ENCODE measurements around the gene GALK1. TPM values are rescaled to one million over a fixed set of nuclear protein-coding genes. Genes with fewer than 3 reads are reported as not detected.
"Not testable (repeated sequence)": the region's sequence is repeated elsewhere in the genome, so short reads cannot be mapped to it uniquely, and the experiment has no call there.

GALK1 gene
- total RNA-seq, 1 donor from 2014 or later = 18.4 TPM

DNA sequence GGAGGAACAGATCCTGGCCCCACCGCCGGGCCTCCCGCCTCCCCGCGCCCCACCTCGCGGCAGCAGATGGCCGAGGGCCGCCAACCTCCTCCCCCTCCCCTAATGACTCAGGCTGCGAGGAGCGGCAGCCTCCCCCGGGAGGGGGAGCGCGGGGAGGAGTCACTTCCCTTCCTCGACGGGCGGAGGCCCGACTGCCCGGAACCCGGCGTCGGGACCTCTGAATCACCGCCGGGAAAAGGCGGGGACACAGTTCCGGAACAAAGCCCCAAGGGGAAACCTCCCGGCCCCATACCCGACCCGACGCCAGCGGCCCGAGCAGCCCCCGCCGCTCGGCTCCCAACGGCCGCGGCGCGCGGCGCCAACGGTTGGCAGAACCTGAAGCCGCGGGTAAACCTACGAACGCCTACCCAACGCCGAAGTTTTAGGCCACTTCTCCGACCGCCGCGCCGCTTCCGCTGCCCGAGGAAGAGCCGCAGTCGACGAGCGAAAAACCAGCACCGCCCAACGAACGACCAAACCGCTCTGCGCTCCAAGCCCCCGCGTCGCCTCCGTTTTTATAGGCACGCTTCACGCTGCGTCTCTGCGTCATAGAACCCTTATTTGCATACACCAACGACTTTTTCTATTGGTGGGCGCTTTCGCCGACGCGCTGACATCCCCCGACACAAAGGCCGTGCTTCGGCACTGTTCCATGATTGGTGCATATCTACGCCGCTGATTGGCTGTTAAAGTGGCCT is 14.4 kb upstream of the GALK1 start:
- H3K27me3 ChIP-seq = no peaks in the 10 kb centered on the region
- H3K27ac ChIP-seq = peak overlapping the region; percentile 99
- intact Hi-C loops (cut with DNase I) = loop anchor here (5.0 kb wide), 1 partner anchor 68 kb away; no protein-coding TSS in a partner anchor
- peak in 1 of 2 donors; percentile 100 for DNase-seq (ENCODE audit: extremely low spot score in 2 of 2)
- peaks cover 71% of the 10 kb centered on the region for H3K4me1 ChIP-seq
- peak overlapping the region; percentile 77 to 93 for H3K4me3 ChIP-seq
- peaks cover 0 to 30% of the 10 kb centered on the region in 2 donors for H3K36me3 ChIP-seq
- TF ChIP-seq, protein P1, sequence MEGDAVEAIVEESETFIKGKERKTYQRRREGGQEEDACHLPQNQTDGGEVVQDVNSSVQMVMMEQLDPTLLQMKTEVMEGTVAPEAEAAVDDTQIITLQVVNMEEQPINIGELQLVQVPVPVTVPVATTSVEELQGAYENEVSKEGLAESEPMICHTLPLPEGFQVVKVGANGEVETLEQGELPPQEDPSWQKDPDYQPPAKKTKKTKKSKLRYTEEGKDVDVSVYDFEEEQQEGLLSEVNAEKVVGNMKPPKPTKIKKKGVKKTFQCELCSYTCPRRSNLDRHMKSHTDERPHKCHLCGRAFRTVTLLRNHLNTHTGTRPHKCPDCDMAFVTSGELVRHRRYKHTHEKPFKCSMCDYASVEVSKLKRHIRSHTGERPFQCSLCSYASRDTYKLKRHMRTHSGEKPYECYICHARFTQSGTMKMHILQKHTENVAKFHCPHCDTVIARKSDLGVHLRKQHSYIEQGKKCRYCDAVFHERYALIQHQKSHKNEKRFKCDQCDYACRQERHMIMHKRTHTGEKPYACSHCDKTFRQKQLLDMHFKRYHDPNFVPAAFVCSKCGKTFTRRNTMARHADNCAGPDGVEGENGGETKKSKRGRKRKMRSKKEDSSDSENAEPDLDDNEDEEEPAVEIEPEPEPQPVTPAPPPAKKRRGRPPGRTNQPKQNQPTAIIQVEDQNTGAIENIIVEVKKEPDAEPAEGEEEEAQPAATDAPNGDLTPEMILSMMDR (IDR thresholded peaks at IDR 0.05) = peak in 2 of 3 experiments; percentile 9 to 21
- TF ChIP-seq POLR2A (IDR thresholded peaks at IDR 0.05) = peak; percentile 99 to 100
- peak; percentile 98 to 100 for TF ChIP-seq POLR2AphosphoS5 (IDR thresholded peaks at IDR 0.05; ENCODE audit: insufficient read depth in 1 of 2, low read depth in 1 of 2)
- no peaks in the 10 kb centered on the region for H3K9me3 ChIP-seq

DNA sequence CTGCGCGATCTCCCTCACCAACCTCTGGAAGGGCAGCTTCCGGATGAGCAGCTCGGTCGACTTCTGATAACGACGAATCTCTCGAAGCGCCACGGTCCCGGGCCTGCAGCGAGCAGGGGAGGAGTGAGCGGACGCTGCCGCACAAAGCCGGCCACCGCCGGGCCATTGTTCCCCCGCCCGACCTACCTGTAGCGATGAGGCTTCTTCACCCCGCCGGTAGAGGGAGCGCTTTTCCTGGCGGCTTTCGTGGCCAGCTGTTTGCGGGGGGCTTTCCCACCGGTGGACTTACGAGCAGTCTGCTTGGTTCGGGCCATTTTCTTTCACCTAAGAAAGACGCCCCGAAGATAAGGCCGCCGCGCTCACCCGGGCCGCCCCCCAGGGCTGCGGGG is 13.9 kb upstream of the GALK1 start:
- peaks cover 69% of the 10 kb centered on the region for H3K4me1 ChIP-seq
- H3K27ac ChIP-seq = peak overlapping the region; percentile 99
- H3K9me3 ChIP-seq = no peaks in the 10 kb centered on the region
- intact Hi-C loops (cut with DNase I) = loop anchor here (5.0 kb wide), 1 partner anchor 68 kb away; no protein-coding TSS in a partner anchor
- no peak for TF ChIP-seq POLR2A (IDR thresholded peaks at IDR 0.05)
- TF ChIP-seq, protein P1 (IDR thresholded peaks at IDR 0.05) = peak in 2 of 3 experiments; percentile 26 to 35
- no peak for DNase-seq (ENCODE audit: extremely low spot score in 2 of 2)
- H3K4me3 ChIP-seq = peak overlapping the region; percentile 77 to 93
- no peaks in the 10 kb centered on the region for H3K27me3 ChIP-seq
- H3K36me3 ChIP-seq = peaks cover 0 to 34% of the 10 kb centered on the region in 2 donors

DNA sequence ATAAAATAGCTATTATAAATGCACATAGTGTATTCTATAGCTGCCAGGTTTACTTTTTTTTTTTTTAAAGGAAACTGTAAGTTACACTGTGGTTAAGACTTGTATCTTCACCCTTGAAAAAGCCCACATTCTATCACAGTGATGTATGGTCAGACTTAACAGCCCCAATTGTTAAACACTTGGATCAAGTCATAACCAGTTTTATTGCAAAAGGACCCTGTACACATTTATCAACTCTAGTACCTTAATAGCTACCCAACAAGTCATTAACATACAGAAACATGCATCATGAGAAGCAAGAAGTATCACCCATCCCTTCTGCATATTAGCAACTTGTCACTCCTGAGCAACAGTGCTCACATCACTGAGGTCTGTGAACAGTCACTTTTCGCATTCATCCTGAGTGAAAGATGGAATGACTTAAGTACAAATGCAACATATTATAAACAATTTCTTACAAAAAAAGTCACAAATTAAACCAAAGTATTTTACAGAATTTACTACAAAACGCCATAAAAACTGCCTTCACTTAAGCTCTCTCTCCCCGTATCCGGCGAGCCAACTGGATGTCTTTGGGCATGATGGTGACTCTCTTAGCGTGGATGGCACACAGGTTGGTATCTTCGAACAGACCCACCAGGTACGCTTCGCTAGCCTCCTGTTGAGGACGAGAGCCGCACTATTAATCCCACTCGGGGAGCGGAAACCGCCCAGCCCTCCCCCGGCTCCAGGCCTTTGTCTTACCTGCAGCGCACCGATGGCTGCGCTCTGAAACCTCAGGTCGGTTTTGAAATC is 13.3 kb upstream of the GALK1 start:
- not testable (repeated sequence) for DNase-seq (ENCODE audit: extremely low spot score in 2 of 2); H3K27me3 ChIP-seq; H3K9me3 ChIP-seq
- Histone ChIP-seq H3K27ac (peak overlapping the region; percentile 99), H3K4me3 (peak overlapping the region; percentile 77 to 93), H3K36me3 (peaks cover 0 to 34% of the 10 kb centered on the region in 2 donors), H3K4me1 (peaks cover 63% of the 10 kb centered on the region)
- intact Hi-C loops (cut with DNase I) = loop anchor here (5.0 kb wide), 1 partner anchor 69 kb away; no protein-coding TSS in a partner anchor

DNA sequence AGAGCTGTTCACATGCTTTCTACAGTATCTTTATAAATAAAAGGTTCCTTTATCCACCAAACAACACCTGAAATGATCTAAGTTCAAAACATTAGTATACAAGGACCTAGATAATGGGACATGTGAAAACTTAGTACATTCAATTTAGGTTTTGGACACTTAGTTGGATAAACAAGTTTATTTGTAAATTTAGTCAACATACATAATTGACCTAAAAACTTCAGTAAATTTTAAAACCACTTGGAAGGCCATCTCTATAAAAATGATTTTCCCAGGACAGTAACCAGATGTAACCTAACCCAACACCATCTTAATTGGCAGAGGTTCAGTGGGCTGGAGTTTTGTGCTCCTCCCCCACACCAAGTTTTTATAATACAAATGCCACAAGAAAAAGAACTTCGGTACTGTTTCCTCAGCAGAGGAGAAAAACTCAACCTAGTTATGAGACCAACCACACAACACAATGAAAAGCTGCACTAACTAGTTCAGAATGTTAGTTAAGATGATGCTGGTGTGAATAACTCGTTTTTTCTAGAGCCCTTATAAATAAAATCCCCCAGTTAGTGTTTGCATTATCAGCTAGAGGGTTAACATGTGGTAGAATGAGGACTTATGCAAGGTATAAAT is 12.4 kb upstream of the GALK1 start:
- Histone ChIP-seq H3K36me3 (peaks cover 0 to 34% of the 10 kb centered on the region in 2 donors), H3K27me3 (no peaks in the 10 kb centered on the region), H3K27ac (peak overlapping the region; percentile 99), H3K4me1 (peaks cover 55% of the 10 kb centered on the region), H3K4me3 (peak overlapping the region; percentile 77 to 93), H3K9me3 (no peaks in the 10 kb centered on the region)
- TF ChIP-seq POLR2AphosphoS5 (IDR thresholded peaks at IDR 0.05; ENCODE audit: insufficient read depth in 1 of 2, low read depth in 1 of 2) = no peak
- TF ChIP-seq, protein P1 (IDR thresholded peaks at IDR 0.05) = no peak
- TF ChIP-seq POLR2A (IDR thresholded peaks at IDR 0.05) = no peak
- DNase-seq (ENCODE audit: extremely low spot score in 2 of 2) = no peak
- intact Hi-C loops (cut with DNase I) = loop anchor here (5.0 kb wide), 1 partner anchor 70 kb away; no protein-coding TSS in a partner anchor
